Testis (tissue), 3 donors: ENCODE results near the gene NXPE4. TPM values are rescaled to one million over a fixed set of nuclear protein-coding genes. Genes with fewer than 3 reads are reported as not detected.

Experiments
- DNase-seq: peaks from one replicate; pipeline ENCODE4 v3.0.0-alpha.2; 2019
- H3K27ac ChIP-seq, 2 donors: fragments of 200-600 bp; sonication (generic); one replicate each; pipeline ENCODE4 v1.5.1; 2019
- H3K27me3 ChIP-seq: fragments of 200-600 bp; sonication (generic); one replicate; pipeline ENCODE4 v1.5.1; 2019
- H3K36me3 ChIP-seq: fragments of 200-600 bp; sonication (generic); one replicate; pipeline ENCODE4 v1.5.1; 2017; ENCODE audit warnings: low read depth; ENCODE audit errors: missing control alignments
- H3K4me1 ChIP-seq: fragments of 200-600 bp; sonication (generic); one replicate; pipeline ENCODE4 v1.5.1; 2019
- H3K4me3 ChIP-seq, 2 donors: fragments of 200-600 bp; sonication (generic); one replicate each; pipeline ENCODE4 v1.5.1; 2017 to 2019
- H3K9me3 ChIP-seq: fragments of 200-600 bp; sonication (generic); one replicate; pipeline ENCODE4 v1.5.1; 2017
- POLR2A ChIP-seq: fragments of 450-650 bp; IDR thresholded peaks from one replicate; pipeline ENCODE4 v1.6.1; 2017; ENCODE audit warnings: antibody characterized with exemption, mild to moderate bottlenecking, moderate library complexity
- WGBS, 2 donors: methylation state at CpG; one replicate each; pipeline ENCODE4 v1.1.5; 2018; 5-methylcytosine and 5-hydroxymethylcytosine counted together
- intact Hi-C: fragments of 100-400 bp; cut with DNase I; formaldehyde crosslinking; loops from one replicate; pipeline ENCODE4 v1.15.1; 2023; ENCODE audit warnings: low total_unique reads
- polyA plus RNA-seq: library from polyadenylated mRNA; stranded (reverse); fragments of 350-450 nt; fragmentation: Illumina TruSeq; extraction: RNeasy Lipid Tissue Mini Kit (QIAGEN cat#74804); gene quantifications from one replicate; pipeline ENCODE4 v1.2.3, GENCODE V29; 2014; ENCODE audit warnings: low read depth, low replicate concordance; ENCODE audit not compliant: insufficient read depth
- total RNA-seq, 2 donors: library from RNA; depleted of rRNA; stranded (reverse); fragments of >200 nt; gene quantifications; one replicate each; pipeline ENCODE4 v1.2.3, GENCODE V29; 2016
- TF ChIP-seq, protein P1 (sequence below), 3 experiments: fragments of 450-650 bp in 2 of 3; fragments of 200-600 bp in 1 of 3; sonication (generic) in 1 of 3; IDR thresholded peaks; one replicate each; pipeline ENCODE4 v1.5.1; 2016 to 2019; ENCODE audit warnings: antibody characterized with exemption in 3 of 3, mild to moderate bottlenecking in 2 of 3, moderate library complexity in 1 of 3

The NXPE4 gene
- total and polyA plus RNA-seq, 3 donors from 2014 or later, result not detected

DNA sequence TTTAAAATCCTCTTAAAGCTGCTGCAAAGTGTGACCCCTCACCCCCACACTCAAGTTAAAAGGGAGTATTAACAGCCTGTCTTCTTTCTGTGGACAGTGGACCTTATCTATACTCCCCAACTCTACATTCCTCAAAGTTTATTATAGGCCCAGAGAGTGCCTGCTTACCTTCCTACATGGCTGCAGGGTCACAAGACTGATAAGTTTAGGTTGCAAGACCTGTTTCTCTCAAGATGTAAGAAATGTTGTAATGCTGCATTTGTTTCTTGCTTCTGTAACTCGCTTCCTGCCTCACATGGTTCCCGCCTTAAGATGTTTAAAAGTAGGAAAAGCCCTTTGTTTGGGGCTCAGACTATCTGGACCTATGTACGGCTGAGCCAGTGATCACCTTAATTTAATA lies 25.8 kb downstream of the NXPE4 start:
- 60 to 87% methylated on average over 3 of the region's 3 CpGs for WGBS, 2 donors
- no peaks in the 10 kb centered on the region for H3K9me3 ChIP-seq
- intact Hi-C loops, result no loop called here
- no peak for DNase-seq
- no peak overlapping the region for H3K27ac ChIP-seq
- no peak for TF ChIP-seq POLR2A
- TF ChIP-seq, protein P1, sequence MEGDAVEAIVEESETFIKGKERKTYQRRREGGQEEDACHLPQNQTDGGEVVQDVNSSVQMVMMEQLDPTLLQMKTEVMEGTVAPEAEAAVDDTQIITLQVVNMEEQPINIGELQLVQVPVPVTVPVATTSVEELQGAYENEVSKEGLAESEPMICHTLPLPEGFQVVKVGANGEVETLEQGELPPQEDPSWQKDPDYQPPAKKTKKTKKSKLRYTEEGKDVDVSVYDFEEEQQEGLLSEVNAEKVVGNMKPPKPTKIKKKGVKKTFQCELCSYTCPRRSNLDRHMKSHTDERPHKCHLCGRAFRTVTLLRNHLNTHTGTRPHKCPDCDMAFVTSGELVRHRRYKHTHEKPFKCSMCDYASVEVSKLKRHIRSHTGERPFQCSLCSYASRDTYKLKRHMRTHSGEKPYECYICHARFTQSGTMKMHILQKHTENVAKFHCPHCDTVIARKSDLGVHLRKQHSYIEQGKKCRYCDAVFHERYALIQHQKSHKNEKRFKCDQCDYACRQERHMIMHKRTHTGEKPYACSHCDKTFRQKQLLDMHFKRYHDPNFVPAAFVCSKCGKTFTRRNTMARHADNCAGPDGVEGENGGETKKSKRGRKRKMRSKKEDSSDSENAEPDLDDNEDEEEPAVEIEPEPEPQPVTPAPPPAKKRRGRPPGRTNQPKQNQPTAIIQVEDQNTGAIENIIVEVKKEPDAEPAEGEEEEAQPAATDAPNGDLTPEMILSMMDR (IDR thresholded peaks at IDR 0.05), result no peak
- no peak overlapping the region for H3K4me3 ChIP-seq
- no peaks in the 10 kb centered on the region for H3K4me1 ChIP-seq
- H3K36me3 ChIP-seq, result no peaks in the 10 kb centered on the region
- H3K27me3 ChIP-seq, result no peaks in the 10 kb centered on the region

DNA sequence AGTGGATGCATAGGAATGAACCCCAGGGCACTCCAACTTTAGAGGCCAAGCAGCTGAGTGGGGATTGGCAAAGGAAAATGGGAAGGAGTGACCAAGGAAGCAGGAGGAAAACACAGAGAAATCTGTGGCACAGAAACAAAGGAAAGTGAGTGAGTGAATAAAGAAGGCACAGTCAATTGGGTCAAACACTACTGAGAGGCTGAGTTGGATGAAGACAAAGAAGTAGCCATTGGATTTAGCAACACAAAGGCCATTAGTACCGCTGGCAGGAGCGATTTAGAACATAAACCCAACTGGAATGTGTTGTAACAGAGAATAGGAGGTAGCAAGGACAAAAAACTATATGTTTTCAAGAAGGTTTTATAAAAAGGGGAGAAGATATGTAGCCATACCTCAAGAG lies 29.3 kb downstream of the NXPE4 start:
- no peaks in the 10 kb centered on the region for H3K9me3 ChIP-seq
- no peaks in the 10 kb centered on the region for H3K4me1 ChIP-seq
- no peak overlapping the region for H3K4me3 ChIP-seq
- WGBS, 2 donors, result 68 to 81% methylated on average over 2 of the region's 2 CpGs
- no peaks in the 10 kb centered on the region for H3K27me3 ChIP-seq
- H3K36me3 ChIP-seq, result no peaks in the 10 kb centered on the region
- TF ChIP-seq POLR2A, result no peak
- TF ChIP-seq, protein P1 (IDR thresholded peaks at IDR 0.05), result no peak
- DNase-seq, result no peak
- no peak overlapping the region for H3K27ac ChIP-seq
- intact Hi-C loops, result no loop called here

DNA sequence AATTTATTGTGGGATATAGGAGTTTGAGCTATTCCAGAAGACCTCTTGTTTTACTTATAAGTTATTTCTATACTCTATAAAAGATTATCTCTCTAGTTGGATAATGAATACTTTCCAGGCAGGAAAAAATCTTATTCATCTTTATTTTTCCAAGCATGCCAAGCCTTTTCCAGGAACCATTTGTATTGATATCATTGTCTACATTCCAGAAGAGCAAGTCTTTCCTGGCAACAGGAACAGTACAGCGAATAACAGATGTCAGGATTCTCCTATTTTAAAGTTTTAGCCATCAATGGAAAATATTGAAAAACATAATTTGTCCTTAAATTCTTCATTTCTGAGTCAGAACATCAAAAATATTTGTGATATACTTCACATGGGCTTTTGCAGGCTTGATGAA lies 30.8 kb downstream of the NXPE4 start:
- Histone ChIP-seq H3K4me3 (no peak overlapping the region), H3K9me3 (no peaks in the 10 kb centered on the region), H3K36me3 (no peaks in the 10 kb centered on the region), H3K4me1 (no peaks in the 10 kb centered on the region), H3K27me3 (no peaks in the 10 kb centered on the region), H3K27ac (no peak overlapping the region)
- TF ChIP-seq, protein P1 (IDR thresholded peaks at IDR 0.05), result no peak
- TF ChIP-seq POLR2A, result no peak
- DNase-seq, result no peak
- intact Hi-C loops, result no loop called here
- WGBS, 2 donors, result 74 to 88% methylated on average over 1 of the region's 1 CpG

DNA sequence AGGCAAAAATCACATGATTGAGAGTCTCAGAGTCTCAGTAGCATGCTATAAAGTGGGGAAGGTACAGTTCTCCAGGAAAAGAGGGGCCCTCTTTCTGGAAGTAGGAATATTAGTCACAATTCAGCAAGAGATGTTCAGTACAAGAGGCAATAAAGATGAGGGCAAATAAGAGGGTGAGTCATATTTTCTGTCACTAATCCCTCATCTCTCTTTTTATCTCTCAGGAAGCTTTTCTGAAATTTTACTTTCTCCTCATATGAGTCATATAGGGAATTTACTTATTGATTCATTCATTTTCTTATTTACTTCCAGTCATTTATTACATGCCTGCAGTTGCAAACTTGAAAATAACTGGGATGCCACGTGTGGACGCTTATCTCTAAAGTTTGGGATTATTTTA lies 32.5 kb downstream of the NXPE4 start:
- Histone ChIP-seq H3K36me3 (no peaks in the 10 kb centered on the region), H3K4me1 (no peaks in the 10 kb centered on the region), H3K9me3 (no peaks in the 10 kb centered on the region), H3K4me3 (no peak overlapping the region), H3K27me3 (no peaks in the 10 kb centered on the region), H3K27ac (no peak overlapping the region)
- intact Hi-C loops, result no loop called here
- DNase-seq, result no peak
- 58 to 67% methylated on average over 2 of the region's 2 CpGs for WGBS, 2 donors
- TF ChIP-seq, protein P1 (IDR thresholded peaks at IDR 0.05), result no peak
- no peak for TF ChIP-seq POLR2A

DNA sequence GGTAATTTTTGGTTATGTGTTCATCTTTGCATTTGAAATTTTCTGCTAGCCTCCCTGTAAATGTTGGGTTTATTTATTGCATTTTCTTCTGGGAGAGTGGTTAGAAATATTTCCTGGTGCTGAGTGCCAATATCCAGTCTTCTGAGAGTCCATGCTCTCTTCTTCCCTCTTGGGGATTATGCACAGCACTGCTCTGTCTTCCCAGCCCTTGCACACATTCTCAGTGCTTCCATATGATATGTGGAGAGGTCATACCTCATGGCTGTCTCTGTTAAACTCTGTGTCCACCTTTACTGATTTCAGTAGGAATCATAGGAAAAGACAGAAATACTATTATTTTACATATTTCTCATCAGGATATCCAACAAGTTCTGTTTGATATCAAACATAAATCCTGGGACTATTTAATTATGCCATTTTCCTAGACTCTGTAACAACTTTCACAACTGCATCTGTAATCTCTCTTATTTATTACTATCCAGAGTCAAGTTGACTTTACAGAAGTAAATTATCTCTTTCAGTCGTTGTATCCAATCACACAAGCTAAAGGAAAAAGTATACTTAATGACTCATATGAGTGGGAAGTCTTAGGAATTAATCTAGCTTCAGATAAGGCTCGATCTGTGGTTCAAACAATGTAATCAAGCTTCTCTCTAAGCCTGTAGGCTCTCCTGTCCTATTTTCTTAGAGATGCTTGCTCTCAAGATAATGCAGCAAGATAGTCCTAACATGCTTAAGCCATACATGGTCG lies 33.2 kb downstream of the NXPE4 start:
- Histone ChIP-seq H3K27me3 (no peaks in the 10 kb centered on the region), H3K36me3 (no peaks in the 10 kb centered on the region), H3K9me3 (no peaks in the 10 kb centered on the region), H3K4me1 (no peaks in the 10 kb centered on the region), H3K27ac (no peak overlapping the region), H3K4me3 (no peak overlapping the region)
- no peak for DNase-seq
- 34 to 44% methylated on average over 3 of the region's 3 CpGs for WGBS, 2 donors
- TF ChIP-seq, protein P1 (IDR thresholded peaks at IDR 0.05), result no peak
- TF ChIP-seq POLR2A, result no peak
- intact Hi-C loops, result no loop called here
